ENCODE data around the gene ZFAND6.
A peak's percentile ranks its signal among the peaks of the same experiment; 100 is the strongest.
"Not testable (repeated sequence)": the region's sequence is repeated elsewhere in the genome, so short reads cannot be mapped to it uniquely, and the experiment has no call there.

ZFAND6 gene

DNA sequence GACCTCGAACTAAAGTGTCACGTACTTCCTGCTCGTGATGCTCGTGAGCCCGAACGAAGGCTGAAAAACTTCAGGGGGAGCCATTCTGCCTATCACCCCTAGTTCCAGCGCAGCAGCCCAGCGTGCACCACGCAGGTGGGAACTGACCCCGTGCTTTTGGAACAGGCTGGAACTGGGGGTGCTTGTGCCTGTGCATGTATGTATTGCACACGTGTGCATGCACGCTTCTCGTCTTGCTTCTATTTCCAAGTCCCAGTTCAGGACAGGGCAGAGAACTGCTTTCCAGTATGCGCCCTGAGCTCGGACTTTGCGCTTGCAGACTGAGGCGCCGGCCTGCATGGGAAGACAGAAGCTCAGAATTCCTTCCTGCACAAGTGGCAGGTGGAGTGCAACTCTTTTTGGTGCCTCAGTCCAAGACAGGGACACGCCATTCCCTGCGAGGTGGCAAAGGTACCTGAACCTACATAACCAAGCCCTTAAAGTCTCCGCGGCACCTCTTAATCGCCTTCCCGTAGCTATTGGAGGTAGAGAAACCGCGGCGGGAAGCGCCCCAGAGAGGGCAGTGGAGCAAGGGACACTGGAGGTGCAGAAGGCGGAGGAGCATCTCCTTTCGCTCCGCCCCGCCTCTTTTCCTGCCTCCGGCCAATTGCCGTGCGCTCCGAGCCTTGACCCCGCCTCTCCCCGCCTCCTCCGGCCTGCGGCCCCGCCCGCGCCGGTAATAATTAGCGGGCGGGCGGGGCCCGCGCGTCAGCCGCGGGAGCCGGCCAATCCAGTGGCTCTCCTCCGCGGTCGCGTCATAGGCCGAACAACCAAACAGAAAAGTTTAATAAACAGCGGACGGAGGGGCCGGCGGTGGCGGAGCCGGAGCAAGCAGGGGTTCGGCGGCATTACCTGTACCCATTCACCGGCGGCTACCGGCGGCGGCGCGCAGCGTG is at the start of gene ZFAND6:
TSS of gene ZFAND6 (plus strand) at position 826 of the 935 bp plus-strand sequence. CDS start 60,669 bp downstream, outside the sequence.
- peak; percentile 90 for DNase-seq
- TF ChIP-seq, protein P1, sequence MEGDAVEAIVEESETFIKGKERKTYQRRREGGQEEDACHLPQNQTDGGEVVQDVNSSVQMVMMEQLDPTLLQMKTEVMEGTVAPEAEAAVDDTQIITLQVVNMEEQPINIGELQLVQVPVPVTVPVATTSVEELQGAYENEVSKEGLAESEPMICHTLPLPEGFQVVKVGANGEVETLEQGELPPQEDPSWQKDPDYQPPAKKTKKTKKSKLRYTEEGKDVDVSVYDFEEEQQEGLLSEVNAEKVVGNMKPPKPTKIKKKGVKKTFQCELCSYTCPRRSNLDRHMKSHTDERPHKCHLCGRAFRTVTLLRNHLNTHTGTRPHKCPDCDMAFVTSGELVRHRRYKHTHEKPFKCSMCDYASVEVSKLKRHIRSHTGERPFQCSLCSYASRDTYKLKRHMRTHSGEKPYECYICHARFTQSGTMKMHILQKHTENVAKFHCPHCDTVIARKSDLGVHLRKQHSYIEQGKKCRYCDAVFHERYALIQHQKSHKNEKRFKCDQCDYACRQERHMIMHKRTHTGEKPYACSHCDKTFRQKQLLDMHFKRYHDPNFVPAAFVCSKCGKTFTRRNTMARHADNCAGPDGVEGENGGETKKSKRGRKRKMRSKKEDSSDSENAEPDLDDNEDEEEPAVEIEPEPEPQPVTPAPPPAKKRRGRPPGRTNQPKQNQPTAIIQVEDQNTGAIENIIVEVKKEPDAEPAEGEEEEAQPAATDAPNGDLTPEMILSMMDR (IDR thresholded peaks at IDR 0.05; ENCODE audit: low read depth, low read length, missing control alignments), result peak; percentile 12
- in situ Hi-C loops (cut with HindIII; ENCODE audit: low pct_ligation_motif_present, low sequenced_read_pairs), result no loop called here
- no peaks in the 10 kb centered on the region for H3K27me3 ChIP-seq (replicated peaks)
- H3K36me3 ChIP-seq (replicated peaks), result no peaks in the 10 kb centered on the region
- H3K4me3 ChIP-seq (ENCODE audit: low read depth, low read length), result peak within 1 kb of the TSS; percentile 69
- peak within 1 kb of the TSS; percentile 82 for H3K27ac ChIP-seq

DNA sequence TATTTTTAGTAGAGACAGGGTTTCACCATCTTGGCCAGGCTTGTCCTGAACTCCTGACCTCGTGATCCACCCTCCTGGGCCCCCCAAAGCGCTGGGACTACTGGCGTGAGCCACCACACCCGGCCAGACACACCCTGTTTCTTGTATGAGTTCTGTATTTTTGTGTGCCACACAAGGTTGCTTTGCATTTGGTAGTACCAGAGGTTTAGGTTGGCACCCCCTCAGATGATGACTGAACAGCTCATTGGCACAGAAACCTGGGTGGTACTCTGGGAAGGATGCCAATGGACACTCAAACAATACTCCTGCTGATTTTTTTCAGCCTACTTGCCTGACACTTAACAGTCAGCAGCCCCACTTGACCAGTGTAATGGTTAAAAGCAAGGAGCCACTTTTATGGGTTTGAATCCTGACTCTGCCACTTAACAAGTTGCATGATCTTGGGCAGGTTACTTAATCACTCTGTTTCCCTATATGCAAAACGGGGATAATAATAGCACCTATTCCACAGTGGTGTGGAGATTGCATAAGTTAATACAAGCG is 49.3 kb upstream of the ZFAND6 start:
- TF ChIP-seq, protein P1 (IDR thresholded peaks at IDR 0.05; ENCODE audit: low read depth, low read length, missing control alignments), result no peak
- Histone ChIP-seq H3K27me3 (replicated peaks) (no peaks in the 10 kb centered on the region), H3K4me3 (ENCODE audit: low read depth, low read length) (no peak overlapping the region), H3K27ac (no peak overlapping the region), H3K36me3 (replicated peaks) (no peaks in the 10 kb centered on the region)
- in situ Hi-C loops (cut with HindIII; ENCODE audit: low pct_ligation_motif_present, low sequenced_read_pairs), result no loop called here
- no peak for DNase-seq

DNA sequence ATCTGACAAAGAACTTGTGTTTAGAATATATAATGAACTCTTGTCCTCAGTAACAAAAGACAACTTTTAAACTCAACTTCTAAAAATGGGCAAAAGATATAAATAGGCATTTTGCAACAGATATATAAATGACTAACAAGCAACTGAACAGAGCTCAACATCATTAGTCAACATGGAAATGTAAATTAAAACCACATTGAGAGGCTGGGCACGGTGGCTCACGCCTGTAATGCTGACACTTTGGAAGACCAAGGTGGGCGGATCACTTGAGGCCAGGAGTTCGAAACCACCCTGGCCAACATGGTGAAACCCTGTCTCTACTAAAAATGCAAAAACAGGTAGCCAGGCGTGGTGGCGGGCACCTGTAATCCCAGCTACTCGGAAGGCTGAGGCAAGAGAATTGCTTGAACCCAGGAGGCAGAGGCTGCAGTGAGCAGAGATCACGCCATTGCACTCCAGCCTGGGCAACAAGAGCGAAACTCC is 48.4 kb upstream of the ZFAND6 start:
- DNase-seq; H3K4me3 ChIP-seq (ENCODE audit: low read depth, low read length); H3K27ac ChIP-seq; H3K36me3 ChIP-seq (replicated peaks); H3K27me3 ChIP-seq (replicated peaks); in situ Hi-C loops (cut with HindIII; ENCODE audit: low pct_ligation_motif_present, low sequenced_read_pairs): not testable (repeated sequence)

GRCh38 chr15:80011596-80011995 is 47.9 kb upstream of the ZFAND6 start:
- TF ChIP-seq, protein P1 (IDR thresholded peaks at IDR 0.05; ENCODE audit: low read depth, low read length, missing control alignments), result no peak
- no peaks in the 10 kb centered on the region for H3K27me3 ChIP-seq (replicated peaks)
- no peak overlapping the region for H3K4me3 ChIP-seq (ENCODE audit: low read depth, low read length)
- no peaks in the 10 kb centered on the region for H3K36me3 ChIP-seq (replicated peaks)
- H3K27ac ChIP-seq, result no peak overlapping the region
- DNase-seq, result no peak
- in situ Hi-C loops (cut with HindIII; ENCODE audit: low pct_ligation_motif_present, low sequenced_read_pairs), result no loop called here

DNA sequence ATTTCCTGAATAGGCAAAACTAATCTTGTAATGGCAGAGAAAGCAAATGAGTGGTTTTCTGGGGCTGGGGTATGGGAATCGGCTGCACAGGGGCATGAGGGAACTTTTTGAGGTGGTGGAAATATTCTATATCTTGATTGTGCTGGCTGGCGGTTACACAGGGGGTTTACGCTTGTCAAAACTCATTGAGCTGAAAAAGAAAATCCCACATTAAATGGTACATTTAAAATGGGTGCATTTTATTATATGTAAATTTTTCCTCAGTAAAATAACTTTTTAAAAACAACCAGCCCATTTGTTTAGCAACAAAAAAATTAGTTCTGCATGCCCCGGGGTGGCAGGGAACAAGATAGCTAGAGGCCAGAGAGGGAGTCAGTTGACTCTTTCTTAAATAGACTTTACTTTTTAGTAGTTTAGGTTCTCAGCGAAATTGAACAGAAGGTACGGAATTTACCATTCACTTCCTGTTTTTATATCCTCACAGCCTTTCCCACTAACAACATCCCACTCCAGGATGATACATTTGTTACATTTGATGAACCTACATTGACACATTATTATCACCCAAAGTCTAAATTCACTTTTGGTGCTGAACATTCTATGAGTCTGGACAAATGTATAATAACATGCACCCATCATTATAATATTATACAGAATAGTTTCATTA is 47.3 kb upstream of the ZFAND6 start:
- H3K27me3 ChIP-seq (replicated peaks), result no peaks in the 10 kb centered on the region
- H3K27ac ChIP-seq, result no peak overlapping the region
- in situ Hi-C loops (cut with HindIII; ENCODE audit: low pct_ligation_motif_present, low sequenced_read_pairs), result no loop called here
- H3K36me3 ChIP-seq (replicated peaks), result no peaks in the 10 kb centered on the region
- no peak for DNase-seq
- TF ChIP-seq, protein P1 (IDR thresholded peaks at IDR 0.05; ENCODE audit: low read depth, low read length, missing control alignments), result no peak
- H3K4me3 ChIP-seq (ENCODE audit: low read depth, low read length), result no peak overlapping the region

DNA sequence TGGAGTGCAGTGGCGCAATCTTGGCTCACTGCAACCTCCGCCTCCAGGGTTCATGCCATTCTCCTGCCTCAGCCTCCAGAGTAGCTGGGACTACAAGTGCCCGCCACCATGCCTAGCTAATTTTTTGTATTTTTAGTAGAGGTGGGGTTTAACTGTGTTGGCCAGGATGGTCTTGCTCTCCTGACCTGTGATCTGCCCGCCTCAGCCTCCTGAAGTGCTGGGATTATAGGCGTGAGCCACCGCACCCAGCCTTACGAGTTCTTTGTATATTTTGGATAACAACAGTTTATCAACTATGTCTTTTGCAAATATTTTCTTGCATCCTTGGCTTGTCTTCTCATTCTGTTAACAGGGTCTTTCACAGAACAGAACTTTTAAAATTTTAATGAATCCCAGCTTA is 45.3 kb upstream of the ZFAND6 start:
- H3K36me3 ChIP-seq (replicated peaks); DNase-seq; H3K27ac ChIP-seq; H3K4me3 ChIP-seq (ENCODE audit: low read depth, low read length); H3K27me3 ChIP-seq (replicated peaks); in situ Hi-C loops (cut with HindIII; ENCODE audit: low pct_ligation_motif_present, low sequenced_read_pairs): not testable (repeated sequence)
